ENCODE data around the gene STK38.

STK38 gene
- long read RNA-seq, transcript STK38-201 (14 exons, 3,576 nt): major isoform, 17 of 65 reads
- long read RNA-seq, partial matches to known transcripts: 8 of 65 reads
- long read RNA-seq, other reads (novel, unspliced or antisense): 40 of 65 reads

DNA sequence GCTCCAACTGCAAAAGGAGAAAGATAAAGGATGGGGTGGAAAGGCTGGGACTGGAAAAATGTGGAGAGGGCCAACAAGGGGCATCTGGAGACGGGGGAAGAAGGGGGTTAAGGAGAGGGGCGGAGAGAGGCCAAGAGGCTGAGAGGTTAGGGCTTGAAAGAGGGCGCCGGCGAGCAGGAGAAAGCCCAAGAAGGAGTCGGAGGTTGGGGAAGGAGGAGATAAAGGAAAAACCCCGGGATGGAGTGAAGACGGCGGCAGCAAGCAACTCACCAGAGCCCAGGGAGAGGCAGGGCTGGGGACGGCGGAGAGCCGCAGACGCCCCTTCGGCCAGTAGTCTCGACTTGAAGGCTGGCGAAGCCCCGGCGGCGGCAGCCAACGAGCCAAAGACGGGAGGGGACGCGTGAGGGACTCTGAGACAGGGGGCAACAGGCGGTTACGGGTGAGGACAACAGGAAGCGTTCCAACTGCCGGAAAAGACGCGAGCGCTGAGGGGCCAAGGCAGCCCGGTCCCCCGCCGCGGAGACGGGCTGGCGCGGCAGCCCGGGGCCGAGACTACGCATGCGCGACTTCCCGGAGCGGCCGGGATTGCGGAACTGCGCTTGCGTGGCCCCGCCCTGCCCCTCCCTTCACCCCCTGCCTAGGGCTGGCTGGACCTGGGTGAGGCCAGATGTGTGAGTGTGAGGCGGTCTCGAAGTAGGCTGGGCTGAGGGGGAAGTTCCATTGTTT is at the start of gene STK38:
TSS of gene STK38 (minus strand) at position 560 of the 726 bp plus-strand sequence. CDS start 7,277 bp downstream, outside the sequence.
- H3K4me3 ChIP-seq (replicated peaks; ENCODE audit: insufficient read depth, low read length): peak within 1 kb of the TSS; percentile 90
- peak; percentile 90 to 93 for DNase-seq (ENCODE audit: low read depth in 1 of 2, low spot score in 1 of 2)
- H3K27ac ChIP-seq (replicated peaks): peak within 1 kb of the TSS; percentile 77
- H3K27me3 ChIP-seq (ENCODE audit: insufficient read depth, poor library complexity, severe bottlenecking): no peaks in the 10 kb centered on the region
- TF ChIP-seq CTCF (IDR thresholded peaks at IDR 0.05; ENCODE audit: insufficient read depth, low read length) (no peak), SPI1 (IDR thresholded peaks at IDR 0.05; ENCODE audit: borderline replicate concordance, low read depth) (peak; percentile 50; the same call in 1 of the 2 replicates), POLR2AphosphoS5 (IDR thresholded peaks at IDR 0.05; ENCODE audit: low read depth) (peak; percentile 63)

DNA sequence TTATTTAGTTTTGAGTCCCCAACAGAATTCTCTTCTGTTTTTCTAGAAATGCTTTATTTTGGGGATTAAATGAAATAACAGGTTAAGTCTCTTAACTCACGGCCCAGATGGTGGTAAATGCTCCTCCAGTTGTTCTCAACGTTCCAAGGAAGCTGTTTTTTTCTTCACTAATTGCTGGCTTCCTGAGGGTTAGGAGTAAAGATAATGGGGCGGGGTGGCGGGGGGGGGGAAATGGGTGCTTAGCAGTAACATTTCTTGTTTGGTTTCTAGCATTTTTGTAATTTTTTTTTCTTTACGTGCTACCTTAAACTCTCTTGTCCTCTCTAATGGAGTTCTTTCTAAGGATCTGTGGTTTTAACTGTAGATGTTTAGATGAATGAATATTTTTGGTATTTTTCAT is 49.1 kb upstream of the STK38 start:
- no peak for DNase-seq (ENCODE audit: low read depth in 1 of 2, low spot score in 1 of 2)
- H3K4me3 ChIP-seq (replicated peaks; ENCODE audit: insufficient read depth, low read length): peak overlapping the region; percentile 71
- no peak for TF ChIP-seq GABPA (IDR thresholded peaks at IDR 0.05; ENCODE audit: low read depth)
- no peak for TF ChIP-seq SPI1 (IDR thresholded peaks at IDR 0.05; ENCODE audit: borderline replicate concordance, low read depth)
- H3K27ac ChIP-seq (replicated peaks): peak overlapping the region; percentile 96
- H3K27me3 ChIP-seq (ENCODE audit: insufficient read depth, poor library complexity, severe bottlenecking): no peaks in the 10 kb centered on the region

GRCh38 chr6:36594816-36595643 is 47.8 kb upstream of the STK38 start:
- H3K27me3 ChIP-seq (ENCODE audit: insufficient read depth, poor library complexity, severe bottlenecking): no peaks in the 10 kb centered on the region
- peak in 1 of 2 experiments; percentile 25 for DNase-seq (ENCODE audit: low read depth in 1 of 2, low spot score in 1 of 2)
- peak overlapping the region; percentile 71 for H3K4me3 ChIP-seq (replicated peaks; ENCODE audit: insufficient read depth, low read length)
- H3K27ac ChIP-seq (replicated peaks): peak overlapping the region; percentile 96
- TF ChIP-seq POLR2AphosphoS5 (IDR thresholded peaks at IDR 0.05; ENCODE audit: low read depth) (no peak), CTCF (IDR thresholded peaks at IDR 0.05; ENCODE audit: insufficient read depth, low read length) (no peak), REST (IDR thresholded peaks at IDR 0.05; ENCODE audit: insufficient replicate concordance, low read depth) (no peak), GABPA (IDR thresholded peaks at IDR 0.05; ENCODE audit: low read depth) (no peak), SPI1 (IDR thresholded peaks at IDR 0.05; ENCODE audit: borderline replicate concordance, low read depth) (no peak)

GRCh38 chr6:36594029-36594815 is 46.9 kb upstream of the STK38 start, which contains the start of gene SRSF3:
SRSF3 (plus strand) TSS chr6:36594362; CDS start chr6:36596763, 2,401 bp downstream.
- TF ChIP-seq POLR2AphosphoS5 (IDR thresholded peaks at IDR 0.05; ENCODE audit: low read depth) (peak; percentile 100), REST (IDR thresholded peaks at IDR 0.05; ENCODE audit: insufficient replicate concordance, low read depth) (peak; percentile 55), GABPA (IDR thresholded peaks at IDR 0.05; ENCODE audit: low read depth) (peak; percentile 34; the same call in 1 of the 2 replicates), CTCF (IDR thresholded peaks at IDR 0.05; ENCODE audit: insufficient read depth, low read length) (no peak)

More at GRCh38 chr6:36594029-36594815, 46.9 kb upstream of the STK38 start, which contains the start of gene SRSF3:
- H3K27ac ChIP-seq (replicated peaks): peak within 1 kb of the TSS; percentile 96
- peak within 1 kb of the TSS; percentile 71 for H3K4me3 ChIP-seq (replicated peaks; ENCODE audit: insufficient read depth, low read length)
- no peaks in the 10 kb centered on the region for H3K27me3 ChIP-seq (ENCODE audit: insufficient read depth, poor library complexity, severe bottlenecking)
- DNase-seq (ENCODE audit: low read depth in 1 of 2, low spot score in 1 of 2): peak; percentile 92 to 98
